ENCODE results near the gene WDR1. TPM values are rescaled to one million over a fixed set of nuclear protein-coding genes. Genes with fewer than 3 reads are reported as not detected.

WDR1 gene
- total and polyA plus RNA-seq, 10 of the 15 experiments (the other 5 are each of a cell fraction or from before 2014, with no cell fraction given): 28.5 to 397 (median 290) TPM

DNA sequence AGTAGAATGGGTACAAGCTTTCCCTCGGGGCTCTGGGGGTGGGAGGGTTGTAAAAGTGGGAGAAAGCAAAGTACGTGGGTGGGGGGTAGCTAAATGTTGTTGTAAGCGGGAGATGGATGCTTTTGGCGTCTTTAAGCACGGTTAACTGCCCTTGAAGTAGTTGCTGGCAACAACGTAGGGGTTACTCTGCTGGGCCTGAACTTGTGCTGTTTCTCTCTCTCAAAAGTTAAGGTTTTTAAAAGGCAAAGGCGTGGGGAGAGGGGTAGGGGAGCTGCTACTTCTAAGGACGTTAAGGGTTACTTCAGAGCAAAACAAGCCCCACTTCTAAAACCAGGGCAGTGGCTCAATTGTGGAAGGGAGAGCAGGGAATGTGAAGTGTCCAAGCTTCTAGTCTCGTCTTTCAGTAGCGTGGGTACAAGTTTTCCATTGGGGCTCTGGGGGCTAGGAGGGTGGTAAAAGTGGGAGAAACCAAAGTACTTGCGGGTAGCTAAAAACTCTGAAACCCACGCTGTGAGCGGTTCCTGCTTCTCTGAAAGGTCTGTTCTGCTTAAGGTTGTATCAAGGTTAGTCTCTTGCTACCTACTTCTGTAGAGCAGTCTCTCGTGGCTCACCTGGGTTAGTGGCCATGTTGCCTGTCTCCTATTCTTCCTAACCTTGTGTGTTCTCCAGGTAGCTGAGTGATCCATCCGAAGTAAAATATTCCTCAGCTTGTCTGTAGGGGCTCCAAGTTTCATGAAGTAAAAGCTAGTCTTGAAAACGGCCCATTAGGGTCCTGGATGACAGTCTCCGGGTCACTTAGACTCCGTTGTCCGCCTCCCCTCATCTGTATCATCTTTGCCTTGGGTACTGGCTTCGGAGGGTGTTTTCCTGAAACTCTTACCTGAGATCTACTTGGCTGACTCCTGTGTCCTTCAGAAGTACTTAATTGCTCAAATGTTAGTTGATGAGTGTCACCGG lies 1.7 kb upstream of the WDR1 start:
- intact Hi-C loops (cut with micrococcal nuclease; ENCODE audit: unreplicated experiment) (no loop called here), in situ Hi-C loops (cut with MboI) (no loop called here)
- Histone ChIP-seq H3K9me3 (replicated peaks; ENCODE audit: control insufficient read depth, insufficient read depth, low read length) (no peaks in the 10 kb centered on the region), H3K4me3 (peak overlapping the region; percentile 83), H3K79me2 (ENCODE audit: control insufficient read depth, insufficient read depth, low read length) (peaks cover 30% of the 10 kb centered on the region), H3K27ac (ENCODE audit: control insufficient read depth, insufficient read depth) (peak overlapping the region; percentile 84), H3K27me3 (replicated peaks in 1 of 2; ENCODE audit: control insufficient read depth in 2 of 2, insufficient read depth in 2 of 2, low read length in 1 of 2) (no peaks in the 10 kb centered on the region), H3K4me2 (ENCODE audit: control insufficient read depth, insufficient read depth) (peak overlapping the region; percentile 83), H4K20me1 (ENCODE audit: control insufficient read depth, insufficient read depth) (peaks cover 7% of the 10 kb centered on the region), H3K4me1 (ENCODE audit: control insufficient read depth, insufficient read depth, low read length) (peaks cover 17% of the 10 kb centered on the region), H3K9ac (ENCODE audit: control insufficient read depth, insufficient read depth, low read length) (peak overlapping the region; percentile 78), H3K36me3 (ENCODE audit: control insufficient read depth in 2 of 2, insufficient read depth in 2 of 2, low read length in 1 of 2) (peaks cover 9 to 10% of the 10 kb centered on the region in 2 experiments), H2AFZ (ENCODE audit: control insufficient read depth, low read depth, low read length) (peak overlapping the region; percentile 25)
- RAD21 ChIA-PET (ENCODE audit: unreplicated experiment): interaction anchor here (0.8 to 2.6 kb wide), 11 partner anchors 10 to 354 kb away, joined by 3 to 16 read pairs (median 5); no protein-coding TSS in a partner anchor
- no TSS peak for BruUV-seq (replicated peaks)
- DNase-seq (ENCODE audit: low read depth, low spot score) (peak; percentile 26), FAIRE-seq (peak; percentile 57), ATAC-seq (peak; percentile 2)
- CTCF ChIA-PET: interaction anchor here (0.6 to 2.8 kb wide), 15 partner anchors 10 to 431 kb away, joined by 3 to 13 read pairs (median 4); no protein-coding TSS in a partner anchor
- POLR2A ChIA-PET: interaction anchor here (0.6 to 4.6 kb wide), 13 partner anchors 9 to 511 kb away, joined by 3 to 32 read pairs (median 4); partner anchors contain the start of gene ZNF518B
- SMC1A ChIA-PET (ENCODE audit: uncharacterized antibody, unreplicated experiment): interaction anchor here (0.7 to 3.8 kb wide), 19 partner anchors 8 to 417 kb away, joined by 3 to 18 read pairs (median 4); no protein-coding TSS in a partner anchor
- 25% methylated on average over 21 of the region's 21 CpGs for WGBS (ENCODE audit: insufficient coverage, insufficient replicate concordance, low lambda C conversion rate, missing lambda C conversion rate)
- TF ChIP-seq RUNX3 (IDR thresholded peaks at IDR 0.05; ENCODE audit: low read length): peak; percentile 60
- TF ChIP-seq BMI1 (IDR thresholded peaks at IDR 0.05; ENCODE audit: borderline replicate concordance): peak; percentile 18; the same call in 1 of the 2 replicates
- no peak for TF ChIP-seq EED (IDR thresholded peaks at IDR 0.05; ENCODE audit: low read depth)
- TF ChIP-seq SREBF1 (IDR thresholded peaks at IDR 0.05; ENCODE audit: low read length): no peak
- TF ChIP-seq KDM1A (IDR thresholded peaks at IDR 0.05; ENCODE audit: borderline replicate concordance): no peak
- TF ChIP-seq, protein P1, sequence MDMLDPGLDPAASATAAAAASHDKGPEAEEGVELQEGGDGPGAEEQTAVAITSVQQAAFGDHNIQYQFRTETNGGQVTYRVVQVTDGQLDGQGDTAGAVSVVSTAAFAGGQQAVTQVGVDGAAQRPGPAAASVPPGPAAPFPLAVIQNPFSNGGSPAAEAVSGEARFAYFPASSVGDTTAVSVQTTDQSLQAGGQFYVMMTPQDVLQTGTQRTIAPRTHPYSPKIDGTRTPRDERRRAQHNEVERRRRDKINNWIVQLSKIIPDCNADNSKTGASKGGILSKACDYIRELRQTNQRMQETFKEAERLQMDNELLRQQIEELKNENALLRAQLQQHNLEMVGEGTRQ (IDR thresholded peaks at IDR 0.05; ENCODE audit: borderline replicate concordance, low read depth, low read length): no peak
- TF ChIP-seq HDGF (IDR thresholded peaks at IDR 0.05): no peak
- no peak for TF ChIP-seq NBN (IDR thresholded peaks at IDR 0.05)
- TF ChIP-seq, protein P2, sequence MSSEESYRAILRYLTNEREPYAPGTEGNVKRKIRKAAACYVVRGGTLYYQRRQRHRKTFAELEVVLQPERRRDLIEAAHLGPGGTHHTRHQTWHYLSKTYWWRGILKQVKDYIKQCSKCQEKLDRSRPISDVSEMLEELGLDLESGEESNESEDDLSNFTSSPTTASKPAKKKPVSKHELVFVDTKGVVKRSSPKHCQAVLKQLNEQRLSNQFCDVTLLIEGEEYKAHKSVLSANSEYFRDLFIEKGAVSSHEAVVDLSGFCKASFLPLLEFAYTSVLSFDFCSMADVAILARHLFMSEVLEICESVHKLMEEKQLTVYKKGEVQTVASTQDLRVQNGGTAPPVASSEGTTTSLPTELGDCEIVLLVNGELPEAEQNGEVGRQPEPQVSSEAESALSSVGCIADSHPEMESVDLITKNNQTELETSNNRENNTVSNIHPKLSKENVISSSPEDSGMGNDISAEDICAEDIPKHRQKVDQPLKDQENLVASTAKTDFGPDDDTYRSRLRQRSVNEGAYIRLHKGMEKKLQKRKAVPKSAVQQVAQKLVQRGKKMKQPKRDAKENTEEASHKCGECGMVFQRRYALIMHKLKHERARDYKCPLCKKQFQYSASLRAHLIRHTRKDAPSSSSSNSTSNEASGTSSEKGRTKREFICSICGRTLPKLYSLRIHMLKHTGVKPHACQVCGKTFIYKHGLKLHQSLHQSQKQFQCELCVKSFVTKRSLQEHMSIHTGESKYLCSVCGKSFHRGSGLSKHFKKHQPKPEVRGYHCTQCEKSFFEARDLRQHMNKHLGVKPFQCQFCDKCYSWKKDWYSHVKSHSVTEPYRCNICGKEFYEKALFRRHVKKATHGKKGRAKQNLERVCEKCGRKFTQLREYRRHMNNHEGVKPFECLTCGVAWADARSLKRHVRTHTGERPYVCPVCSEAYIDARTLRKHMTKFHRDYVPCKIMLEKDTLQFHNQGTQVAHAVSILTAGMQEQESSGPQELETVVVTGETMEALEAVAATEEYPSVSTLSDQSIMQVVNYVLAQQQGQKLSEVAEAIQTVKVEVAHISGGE (CRISPR knock-in tag; IDR thresholded peaks at IDR 0.05): no peak
- TF ChIP-seq ESRRA (IDR thresholded peaks at IDR 0.05; ENCODE audit: low read length): 0 out of 2 replicates have a peak, but pooled peaks have one; percentile 14
- TF ChIP-seq IKZF2 (IDR thresholded peaks at IDR 0.05): 0 out of 4 replicates have a peak, but pooled peaks have one; percentile 8 to 24
- TF ChIP-seq, protein P3, sequence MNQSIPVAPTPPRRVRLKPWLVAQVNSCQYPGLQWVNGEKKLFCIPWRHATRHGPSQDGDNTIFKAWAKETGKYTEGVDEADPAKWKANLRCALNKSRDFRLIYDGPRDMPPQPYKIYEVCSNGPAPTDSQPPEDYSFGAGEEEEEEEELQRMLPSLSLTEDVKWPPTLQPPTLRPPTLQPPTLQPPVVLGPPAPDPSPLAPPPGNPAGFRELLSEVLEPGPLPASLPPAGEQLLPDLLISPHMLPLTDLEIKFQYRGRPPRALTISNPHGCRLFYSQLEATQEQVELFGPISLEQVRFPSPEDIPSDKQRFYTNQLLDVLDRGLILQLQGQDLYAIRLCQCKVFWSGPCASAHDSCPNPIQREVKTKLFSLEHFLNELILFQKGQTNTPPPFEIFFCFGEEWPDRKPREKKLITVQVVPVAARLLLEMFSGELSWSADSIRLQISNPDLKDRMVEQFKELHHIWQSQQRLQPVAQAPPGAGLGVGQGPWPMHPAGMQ (IDR thresholded peaks at IDR 0.05; ENCODE audit: borderline replicate concordance): no peak
- no peak for TF ChIP-seq ZNF384 (IDR thresholded peaks at IDR 0.05; ENCODE audit: borderline replicate concordance, low read depth, low read length)
- TF ChIP-seq SMAD5 (IDR thresholded peaks at IDR 0.05; ENCODE audit: low read depth): no peak
- no peak for TF ChIP-seq ASH2L (IDR thresholded peaks at IDR 0.05; ENCODE audit: borderline replicate concordance, low read depth)
- no peak for TF ChIP-seq LARP7 (IDR thresholded peaks at IDR 0.05)
- TF ChIP-seq MYB (IDR thresholded peaks at IDR 0.05; ENCODE audit: borderline replicate concordance, low read depth, low read length): no peak
- TF ChIP-seq POLR2A (IDR thresholded peaks at IDR 0.05; ENCODE audit: low read depth, low read length): no peak
- no peak for TF ChIP-seq CEBPB (IDR thresholded peaks at IDR 0.05; ENCODE audit: borderline replicate concordance in 1 of 2, low read depth in 2 of 2, low read length in 2 of 2)

Measured in GM12878 (cell line).